AG09309 (cell line): ENCODE data around the gene HAPSTR1.
A peak's percentile ranks its signal among the peaks of the same experiment; 100 is the strongest.

ENCODE experiments used
- DNase-seq: peaks from one replicate; pipeline ENCODE4 v3.0.0-alpha.2; 2010; ENCODE audit warnings: low read depth
- H3K4me3 ChIP-seq: 2 replicates; pipeline ENCODE4 v1.5.1; 2011; ENCODE audit warnings: mild to moderate bottlenecking, low read depth, low read length, moderate library complexity; ENCODE audit not compliant: control insufficient read depth
- TF ChIP-seq, protein P1 (sequence below): IDR thresholded peaks from 2 replicates; pipeline ENCODE4 v1.5.1; 2011; ENCODE audit warnings: mild to moderate bottlenecking, low read depth, low read length, inconsistent platforms; ENCODE audit not compliant: insufficient read depth, control insufficient read depth; ENCODE audit errors: missing control alignments

Gene HAPSTR1

DNA sequence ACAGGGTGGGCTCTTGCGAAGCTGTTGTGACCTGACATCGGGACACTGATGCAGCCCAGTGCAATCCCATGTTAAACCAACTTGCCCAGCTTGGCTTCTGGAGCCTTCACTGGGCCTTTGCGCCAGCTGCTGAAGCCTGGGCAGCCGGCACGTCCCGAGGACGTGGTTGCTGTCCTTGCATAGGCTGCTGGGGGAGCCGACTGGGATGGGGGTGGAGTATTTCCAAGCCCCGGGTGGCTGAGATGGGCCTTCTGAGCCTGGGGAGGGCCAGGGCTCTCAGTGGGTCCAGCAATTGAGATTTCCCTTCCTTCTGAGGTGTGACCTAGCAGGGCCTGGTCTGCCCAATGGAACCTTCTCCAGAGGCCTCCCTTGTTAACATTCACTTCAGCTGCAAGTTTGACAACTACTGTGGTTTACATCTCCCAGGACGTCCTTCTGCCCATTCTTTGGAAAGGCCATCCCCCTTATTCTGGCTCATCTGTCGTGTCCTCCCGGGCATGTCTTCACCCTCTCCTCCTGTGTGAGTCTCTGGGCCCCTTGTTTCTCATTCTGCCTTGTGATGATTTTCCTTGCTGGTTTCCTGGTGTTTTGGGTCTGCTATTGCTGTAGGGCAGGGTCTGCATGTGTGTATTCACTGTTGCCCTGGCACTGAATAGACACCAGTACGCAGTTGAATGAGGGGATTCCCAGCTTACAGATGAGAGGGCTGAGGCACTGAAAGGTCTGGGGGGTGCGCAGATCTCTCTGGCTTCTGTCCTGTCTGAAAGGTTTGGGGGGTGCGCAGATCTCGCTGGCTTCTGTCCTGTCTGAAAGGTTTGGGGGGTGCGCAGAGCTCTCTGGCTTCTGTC is 34.4 kb downstream of the HAPSTR1 start:
- DNase-seq, result no peak
- no peak overlapping the region for H3K4me3 ChIP-seq
- TF ChIP-seq, protein P1, sequence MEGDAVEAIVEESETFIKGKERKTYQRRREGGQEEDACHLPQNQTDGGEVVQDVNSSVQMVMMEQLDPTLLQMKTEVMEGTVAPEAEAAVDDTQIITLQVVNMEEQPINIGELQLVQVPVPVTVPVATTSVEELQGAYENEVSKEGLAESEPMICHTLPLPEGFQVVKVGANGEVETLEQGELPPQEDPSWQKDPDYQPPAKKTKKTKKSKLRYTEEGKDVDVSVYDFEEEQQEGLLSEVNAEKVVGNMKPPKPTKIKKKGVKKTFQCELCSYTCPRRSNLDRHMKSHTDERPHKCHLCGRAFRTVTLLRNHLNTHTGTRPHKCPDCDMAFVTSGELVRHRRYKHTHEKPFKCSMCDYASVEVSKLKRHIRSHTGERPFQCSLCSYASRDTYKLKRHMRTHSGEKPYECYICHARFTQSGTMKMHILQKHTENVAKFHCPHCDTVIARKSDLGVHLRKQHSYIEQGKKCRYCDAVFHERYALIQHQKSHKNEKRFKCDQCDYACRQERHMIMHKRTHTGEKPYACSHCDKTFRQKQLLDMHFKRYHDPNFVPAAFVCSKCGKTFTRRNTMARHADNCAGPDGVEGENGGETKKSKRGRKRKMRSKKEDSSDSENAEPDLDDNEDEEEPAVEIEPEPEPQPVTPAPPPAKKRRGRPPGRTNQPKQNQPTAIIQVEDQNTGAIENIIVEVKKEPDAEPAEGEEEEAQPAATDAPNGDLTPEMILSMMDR, result no peak

DNA sequence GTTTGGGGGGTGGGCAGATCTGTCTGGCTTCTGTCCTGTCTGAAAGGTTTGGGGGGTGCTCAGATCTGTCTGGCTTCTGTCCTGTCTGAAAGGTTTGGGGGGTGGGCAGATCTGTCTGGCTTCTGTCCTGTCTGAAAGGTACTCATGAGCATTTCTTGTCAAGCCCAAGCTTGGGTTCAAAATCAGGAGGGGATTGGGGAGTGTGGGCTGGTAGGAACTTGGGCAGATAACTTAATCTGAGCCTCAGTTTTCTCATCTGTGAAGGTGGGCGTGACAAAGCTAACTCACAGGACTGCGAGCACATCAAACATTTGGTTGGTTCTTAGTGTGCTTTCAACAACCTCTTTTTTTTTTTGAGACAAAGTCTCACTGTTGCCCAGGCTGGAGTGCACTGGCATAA is 35.2 kb downstream of the HAPSTR1 start:
- TF ChIP-seq, protein P1, result no peak
- no peak overlapping the region for H3K4me3 ChIP-seq
- no peak for DNase-seq

DNA sequence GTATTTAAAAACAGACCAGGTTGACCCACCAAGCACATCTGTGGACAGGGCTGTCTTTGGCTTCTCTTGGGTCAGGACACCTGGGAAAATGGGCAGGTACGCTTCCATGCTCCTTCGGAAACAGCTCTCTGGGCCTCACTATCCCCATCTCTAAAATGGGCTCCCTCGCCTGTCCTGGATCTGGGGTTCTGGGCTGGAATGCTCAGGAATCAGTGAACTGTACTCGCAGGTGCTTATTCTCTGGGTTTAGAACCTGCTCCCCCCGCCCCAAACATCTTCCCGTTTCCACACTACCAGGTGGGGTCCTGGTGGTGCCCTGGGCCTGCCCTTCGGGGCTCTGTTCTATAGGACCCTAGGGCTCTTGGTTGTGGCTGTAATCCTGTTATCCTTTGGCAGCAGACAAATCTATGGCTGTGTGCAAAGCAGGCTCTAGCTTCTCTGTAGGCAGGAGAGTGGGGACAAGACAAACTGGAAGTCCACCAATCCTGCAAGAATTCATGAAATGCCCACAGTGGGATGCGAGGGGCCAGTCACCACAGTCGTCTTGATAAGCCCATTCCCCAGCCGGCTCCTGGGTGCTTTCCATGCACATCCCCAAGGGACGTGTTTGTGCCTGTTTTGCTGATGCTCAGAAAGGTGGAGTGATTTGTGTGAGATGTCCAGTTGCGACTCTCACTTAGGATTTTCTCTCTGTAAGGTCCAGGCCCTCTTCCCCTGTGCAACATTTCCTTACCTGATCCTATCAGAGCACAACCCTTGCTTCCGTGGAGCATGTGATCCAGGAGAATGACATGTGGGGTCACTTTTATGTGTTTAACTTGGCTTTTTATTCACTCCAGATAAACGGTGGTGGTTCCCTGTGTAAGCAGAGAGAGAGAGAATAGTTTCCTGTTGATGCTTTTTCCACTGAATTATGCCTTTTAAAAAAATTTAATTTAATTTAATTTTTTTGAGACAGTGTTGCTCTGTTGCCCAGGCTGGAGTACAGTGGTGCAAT is 37.2 kb downstream of the HAPSTR1 start:
- TF ChIP-seq, protein P1, result no peak
- DNase-seq, result no peak
- H3K4me3 ChIP-seq, result no peak overlapping the region

DNA sequence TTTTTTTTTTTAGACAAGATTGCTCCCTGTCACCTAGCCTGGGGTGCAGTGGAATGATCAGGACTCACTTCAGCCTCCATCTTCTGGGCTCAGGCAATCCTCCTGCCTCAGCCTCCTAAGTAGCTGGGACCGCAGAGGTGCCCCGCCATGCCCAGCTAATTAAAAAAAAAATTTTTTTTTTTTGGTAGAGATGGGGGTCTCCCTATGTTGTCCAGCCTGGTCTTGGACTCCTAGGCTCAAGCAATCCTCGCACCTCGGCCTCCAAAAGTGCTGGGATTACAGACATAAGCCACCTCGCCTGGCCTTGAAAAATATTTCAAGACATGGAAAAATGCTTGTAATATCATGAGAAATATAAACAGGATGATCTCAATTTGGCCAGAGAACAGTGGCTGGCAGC is 42.9 kb downstream of the HAPSTR1 start:
- DNase-seq, result no peak
- no peak overlapping the region for H3K4me3 ChIP-seq
- TF ChIP-seq, protein P1, result no peak

DNA sequence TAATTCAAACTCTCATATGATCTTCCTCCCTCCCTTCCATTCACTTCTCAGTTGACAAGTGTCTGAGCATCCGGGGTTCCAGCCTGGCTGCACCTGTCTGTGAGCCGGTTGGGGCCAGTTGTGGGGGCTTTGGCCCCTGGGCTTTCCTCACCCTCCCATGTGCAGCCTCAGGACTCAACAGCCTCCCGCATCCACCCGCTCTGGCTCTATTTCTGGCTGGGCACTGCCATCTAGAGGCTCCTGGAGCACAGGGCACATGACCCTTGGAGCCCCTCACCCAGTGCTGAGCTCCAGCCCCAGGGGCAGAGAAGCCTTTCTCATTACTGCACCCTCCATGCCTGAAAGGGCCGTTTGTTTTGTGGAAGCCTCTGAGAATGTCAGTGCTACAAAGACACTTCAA is 43.3 kb downstream of the HAPSTR1 start:
- DNase-seq, result no peak
- TF ChIP-seq, protein P1, result peak; percentile 58
- H3K4me3 ChIP-seq, result no peak overlapping the region

DNA sequence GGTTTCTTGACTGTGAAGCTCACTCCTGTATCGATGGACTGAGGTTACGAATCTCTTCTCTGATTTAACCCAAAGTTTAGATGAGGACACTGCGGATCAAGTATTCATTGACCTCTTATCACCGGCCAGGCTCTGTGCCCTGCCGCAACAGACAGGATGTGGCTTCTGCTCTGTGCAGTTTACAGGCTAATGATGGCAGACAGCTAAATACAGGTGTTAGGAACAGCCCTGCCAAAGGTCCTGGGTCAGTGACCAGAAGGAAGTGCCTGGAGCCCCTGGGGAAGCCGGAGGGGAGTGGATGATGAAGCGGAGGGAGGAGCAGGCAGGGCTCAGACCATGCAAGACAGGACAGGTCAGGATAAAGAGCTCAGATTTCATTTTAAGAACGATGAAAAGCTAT is 44.4 kb downstream of the HAPSTR1 start:
- TF ChIP-seq, protein P1, result no peak
- DNase-seq, result no peak
- H3K4me3 ChIP-seq, result no peak overlapping the region
